GM21390 (cell line): ENCODE data around the gene ARL14EP.

Source experiments
- ATAC-seq: cut with Tn5 transposase; IDR thresholded peaks from one replicate; pipeline ENCODE4 v1.9.1; 2021; ENCODE audit not compliant: unreplicated experiment

The ARL14EP gene

DNA sequence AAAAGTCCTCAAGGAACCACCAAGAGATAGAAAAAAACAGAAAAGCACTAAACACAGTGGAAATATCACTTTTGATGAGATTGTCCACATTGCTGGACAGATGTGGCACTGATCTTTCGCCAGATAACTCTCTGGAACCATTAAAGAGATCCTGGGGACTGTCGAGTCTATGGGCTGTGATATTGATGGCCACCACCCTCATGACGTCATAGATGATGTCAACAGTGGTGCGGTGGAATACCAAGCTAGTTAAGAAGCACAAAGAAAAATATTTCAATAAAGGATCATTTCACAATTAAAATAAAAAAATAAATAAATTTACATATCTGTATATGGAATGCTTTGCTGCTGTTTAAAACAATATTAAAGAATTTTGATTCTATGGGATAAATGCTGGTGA, 45.5 kb downstream of the ARL14EP start:
- ATAC-seq, result no peak

DNA sequence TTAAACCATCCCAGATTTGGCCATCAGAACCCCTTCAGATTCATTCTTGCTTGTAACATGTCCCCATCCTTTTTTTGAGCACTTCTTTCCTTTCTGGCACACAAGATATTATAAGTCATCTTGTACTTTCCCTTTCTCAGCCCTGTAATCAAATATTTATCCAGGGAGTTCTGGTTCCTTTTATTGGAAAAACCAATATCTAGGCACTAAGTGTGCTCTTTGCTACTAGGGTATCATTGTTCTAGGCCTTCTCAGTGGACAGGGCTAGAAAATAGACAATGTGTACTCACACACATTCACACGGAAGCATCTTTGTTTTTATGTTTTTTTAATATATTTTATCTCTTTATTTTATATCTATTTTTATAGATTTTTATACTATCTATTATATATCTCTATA, 47.3 kb downstream of the ARL14EP start:
- no peak for ATAC-seq

DNA sequence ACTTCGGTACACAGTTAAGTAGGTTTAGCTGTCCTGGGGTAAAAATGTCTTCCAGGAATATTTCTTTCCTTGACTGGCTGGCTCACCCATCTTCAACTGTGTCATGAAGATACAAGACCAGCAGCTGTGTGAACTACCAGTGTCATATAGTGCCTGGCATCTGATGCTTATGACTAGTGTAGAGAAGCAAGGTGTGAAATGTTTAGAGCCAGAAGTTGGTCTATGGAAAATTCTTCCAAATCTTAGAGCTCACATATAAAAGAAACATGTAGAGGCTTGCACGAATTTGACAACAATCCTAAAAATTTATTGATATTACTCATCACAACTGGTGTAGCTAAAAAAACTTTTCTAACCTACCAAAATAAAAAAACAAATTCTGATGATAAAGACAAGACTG, 54.4 kb downstream of the ARL14EP start:
- ATAC-seq, result no peak

DNA sequence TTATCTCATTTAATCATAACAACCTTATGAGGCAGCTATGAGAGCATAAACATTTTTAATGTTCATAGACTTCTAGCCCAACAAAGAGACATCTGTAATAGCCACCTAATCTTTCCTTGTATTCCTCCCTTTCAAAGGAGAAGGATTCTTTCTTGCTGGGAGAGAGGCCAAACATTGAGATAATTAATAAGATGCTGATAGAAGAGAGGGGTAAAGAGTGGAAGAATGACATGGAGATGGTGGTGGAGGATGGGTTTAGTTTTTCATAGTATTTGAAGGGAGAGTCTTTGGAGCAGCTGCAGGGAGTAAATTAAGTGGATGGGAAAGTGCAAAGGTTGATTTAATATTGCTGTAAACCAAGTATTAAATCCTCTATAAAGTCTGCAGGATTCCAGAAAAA, 57.9 kb downstream of the ARL14EP start:
- ATAC-seq, result no peak

GRCh38 chr11:30381879-30382278, 59.0 kb downstream of the ARL14EP start:
- ATAC-seq, result no peak
